HS-27A (cell line): Measurements from ENCODE around the gene CMSS1.

Experiments
- DNase-seq: peaks from one replicate; pipeline ENCODE4 v3.0.0-alpha.2; 2012; ENCODE audit warnings: low read depth, missing footprints

The CMSS1 gene

GRCh38 chr3:100230710-100231109, 413.0 kb downstream of the CMSS1 start:
- no peak for DNase-seq
